T-helper 1 cell treated with Interleukin-12 subunit alpha and Interleukin-12 subunit beta and Interleukin-4 antibody, amounts not matched to agents 30 μg/mL and 1 μg/mL, for 36 hours (primary cell): Measurements from ENCODE around the gene GAS7.

Experiments
- H3K27ac Mint-ChIP-seq: one replicate; pipeline ENCODE4 v1.8.0; 2021; ENCODE audit warnings: mild to moderate bottlenecking, mixed read lengths
- H3K27me3 Mint-ChIP-seq: one replicate; pipeline ENCODE4 v1.8.0; 2021; ENCODE audit warnings: low read depth, mixed read lengths
- H3K36me3 Mint-ChIP-seq: one replicate; pipeline ENCODE4 v1.8.0; 2021; ENCODE audit warnings: low read depth, mixed read lengths
- H3K4me1 Mint-ChIP-seq: one replicate; pipeline ENCODE4 v1.8.0; 2021; ENCODE audit warnings: low read depth, mixed read lengths
- H3K4me3 Mint-ChIP-seq: one replicate; pipeline ENCODE4 v1.8.0; 2021; ENCODE audit warnings: mild to moderate bottlenecking, moderate library complexity, mixed read lengths
- H3K9me3 Mint-ChIP-seq: one replicate; pipeline ENCODE4 v1.8.0; 2021; ENCODE audit warnings: mixed read lengths

The GAS7 gene

DNA sequence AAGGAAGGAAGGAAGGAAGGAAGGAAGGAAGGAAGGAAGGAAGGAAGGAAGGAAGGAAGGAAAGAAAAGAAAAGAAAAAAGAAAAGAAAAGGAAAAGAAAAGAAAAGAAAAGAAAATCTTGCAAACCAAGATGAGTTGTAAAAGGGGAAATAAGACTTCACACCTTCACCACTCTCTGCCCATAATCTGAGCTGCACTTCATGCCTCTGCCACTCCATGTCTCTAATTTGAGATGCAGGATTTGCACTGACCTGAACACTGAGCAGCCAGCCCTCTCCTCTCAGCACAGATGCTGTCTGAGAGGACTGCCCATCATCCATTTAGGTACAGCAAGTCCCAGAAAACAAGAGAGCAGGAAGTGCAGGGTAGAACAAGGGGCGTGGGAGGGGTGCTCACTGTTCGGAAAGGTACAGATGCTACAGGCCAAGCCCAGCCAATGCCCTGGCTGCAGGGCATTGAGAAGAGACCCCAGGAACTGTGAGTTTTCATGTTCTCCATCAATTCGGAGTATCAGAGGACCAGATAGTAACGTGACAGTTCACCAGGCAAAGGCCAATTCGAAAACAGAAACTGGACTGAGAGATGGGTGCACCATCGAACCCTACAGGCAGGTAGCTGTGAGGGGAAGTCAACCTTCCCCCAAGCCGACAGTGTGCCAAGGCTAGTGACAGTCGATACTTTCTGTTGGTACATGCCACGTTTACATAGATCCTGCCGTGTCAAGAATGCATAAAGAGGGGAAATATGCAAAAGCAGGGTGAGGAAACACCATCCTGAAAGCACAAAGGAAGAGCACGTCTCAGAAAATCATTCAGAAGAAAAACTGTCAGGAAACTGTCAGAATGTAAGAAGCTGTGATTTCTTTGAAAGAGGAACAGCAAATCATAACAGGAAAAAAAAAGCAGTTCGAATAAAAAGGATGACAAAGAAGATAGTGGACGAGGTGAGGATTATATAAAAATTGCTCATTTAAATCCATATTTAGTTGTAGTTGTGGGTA is 151.3 kb downstream of the GAS7 start:
- Mint-ChIP-seq H3K36me3 (no peaks in the 10 kb centered on the region), H3K27me3 (no peaks in the 10 kb centered on the region), H3K4me1 (no peaks in the 10 kb centered on the region), H3K27ac (no peak overlapping the region), H3K4me3 (no peak overlapping the region), H3K9me3 (no peaks in the 10 kb centered on the region)

DNA sequence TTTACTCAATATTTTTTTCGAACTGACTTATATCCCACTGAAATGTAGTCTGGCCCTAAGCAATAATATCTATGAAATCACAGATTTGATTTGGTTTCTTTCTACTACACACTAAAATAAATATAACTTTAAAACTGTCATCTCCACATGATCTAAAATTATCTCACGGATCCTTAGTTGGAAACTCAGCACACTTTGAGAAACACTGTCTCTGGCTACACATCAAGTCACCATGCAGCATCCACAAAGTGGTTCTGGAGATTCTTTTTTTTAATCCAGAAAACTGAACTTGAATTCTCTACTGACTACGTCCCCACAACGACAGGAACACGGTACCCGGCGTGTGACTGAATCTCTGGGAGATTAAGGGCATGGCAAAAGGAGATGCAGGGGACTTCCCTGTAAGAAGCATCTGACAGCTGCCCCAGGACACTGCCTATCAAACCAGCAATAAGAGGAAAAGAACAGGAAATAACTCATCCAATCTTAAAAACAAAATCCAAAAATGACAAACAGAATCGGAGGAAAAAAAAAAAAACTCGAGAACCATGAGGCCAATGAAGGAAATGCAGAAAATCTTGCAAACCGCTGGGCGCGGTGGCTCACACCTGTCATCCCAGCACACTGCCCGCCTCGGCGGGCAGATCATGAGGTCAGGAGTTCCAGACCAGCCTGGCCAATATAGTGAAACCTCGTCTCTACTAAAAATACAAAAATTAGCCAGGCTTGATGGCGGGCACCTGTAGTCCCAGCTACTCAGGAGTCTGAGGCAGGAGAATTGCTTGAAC is 152.3 kb downstream of the GAS7 start:
- Mint-ChIP-seq H3K9me3 (no peaks in the 10 kb centered on the region), H3K4me3 (no peak overlapping the region), H3K27ac (no peak overlapping the region), H3K36me3 (no peaks in the 10 kb centered on the region), H3K27me3 (no peaks in the 10 kb centered on the region), H3K4me1 (no peaks in the 10 kb centered on the region)

GRCh38 chr17:10042589-10043244 is 155.7 kb downstream of the GAS7 start:
- H3K36me3 Mint-ChIP-seq: no peaks in the 10 kb centered on the region
- H3K4me1 Mint-ChIP-seq: no peaks in the 10 kb centered on the region
- H3K27me3 Mint-ChIP-seq: no peaks in the 10 kb centered on the region
- no peak overlapping the region for H3K4me3 Mint-ChIP-seq
- H3K9me3 Mint-ChIP-seq: no peaks in the 10 kb centered on the region
- H3K27ac Mint-ChIP-seq: no peak overlapping the region

DNA sequence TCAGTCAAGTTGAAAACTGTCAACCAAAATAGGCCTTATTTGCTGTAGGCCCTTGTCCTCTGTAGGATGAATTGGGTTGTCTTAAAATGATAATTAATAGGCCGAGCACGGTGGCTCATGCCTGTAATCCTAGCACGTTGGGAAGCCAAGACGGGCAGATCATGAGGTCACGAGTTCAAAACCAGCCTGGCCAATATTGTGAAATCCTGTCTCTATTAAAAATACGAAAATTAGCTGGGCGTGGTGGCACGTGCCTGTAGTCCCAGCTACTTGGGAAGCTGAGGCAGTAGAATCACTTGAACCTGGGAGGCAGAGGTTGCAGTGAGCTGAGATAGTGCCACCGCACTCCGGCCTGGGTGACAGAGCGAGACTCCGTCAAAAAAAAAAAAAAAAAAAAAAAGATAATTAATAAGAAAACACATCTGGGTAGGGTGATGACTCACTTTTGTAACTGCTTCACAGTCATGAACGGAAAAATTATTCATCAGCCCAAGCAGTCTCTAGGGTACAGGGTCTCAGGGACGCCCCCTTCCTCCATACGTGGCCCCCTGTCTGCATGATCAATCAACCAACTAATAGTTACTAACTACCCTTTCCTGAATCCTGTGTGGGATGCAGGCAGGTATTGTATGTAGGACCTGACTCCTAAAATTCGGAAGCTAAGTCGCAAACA is 156.4 kb downstream of the GAS7 start:
- H3K27me3 Mint-ChIP-seq: no peaks in the 10 kb centered on the region
- H3K27ac Mint-ChIP-seq: no peak overlapping the region
- H3K9me3 Mint-ChIP-seq: no peaks in the 10 kb centered on the region
- H3K4me3 Mint-ChIP-seq: no peak overlapping the region
- H3K4me1 Mint-ChIP-seq: no peaks in the 10 kb centered on the region
- H3K36me3 Mint-ChIP-seq: no peaks in the 10 kb centered on the region

- Mint-ChIP-seq H3K36me3 (no peaks in the 10 kb centered on the region), H3K4me3 (no peak overlapping the region), H3K27me3 (no peaks in the 10 kb centered on the region), H3K9me3 (no peaks in the 10 kb centered on the region), H3K27ac (no peak overlapping the region), H3K4me1 (no peaks in the 10 kb centered on the region)
Observed at GRCh38 chr17:10041287-10041612, 157.2 kb downstream of the GAS7 start.

DNA sequence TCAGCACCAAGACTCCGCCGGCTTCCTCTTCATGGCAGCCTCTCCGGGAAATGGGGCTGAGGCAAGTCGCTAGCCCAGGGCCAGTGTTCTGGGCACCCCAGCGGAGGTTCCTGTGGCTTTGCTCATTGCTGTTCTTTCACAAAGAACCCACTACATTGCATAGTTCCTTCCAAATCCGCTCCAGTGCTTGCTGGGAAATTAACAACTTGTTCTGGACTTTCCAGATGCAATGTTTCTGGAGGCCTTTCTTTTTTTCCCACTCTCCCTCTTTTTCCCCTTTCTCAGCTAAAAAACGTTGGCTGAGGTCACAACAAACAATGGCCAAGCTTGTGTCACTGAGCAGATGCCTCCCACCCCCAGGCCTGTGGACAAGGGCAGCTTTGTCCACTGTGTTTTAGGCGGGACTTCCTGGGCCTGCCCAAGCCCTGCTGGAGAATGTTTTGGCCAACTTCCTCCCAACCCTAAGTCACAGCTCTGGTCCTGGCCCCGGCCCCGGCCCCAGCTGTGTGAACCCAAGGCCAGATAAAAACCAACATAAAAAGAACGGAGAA is 161.8 kb downstream of the GAS7 start:
- no peak overlapping the region for H3K4me3 Mint-ChIP-seq
- H3K36me3 Mint-ChIP-seq: no peaks in the 10 kb centered on the region
- no peak overlapping the region for H3K27ac Mint-ChIP-seq
- no peaks in the 10 kb centered on the region for H3K27me3 Mint-ChIP-seq
- H3K4me1 Mint-ChIP-seq: no peaks in the 10 kb centered on the region
- H3K9me3 Mint-ChIP-seq: no peaks in the 10 kb centered on the region

DNA sequence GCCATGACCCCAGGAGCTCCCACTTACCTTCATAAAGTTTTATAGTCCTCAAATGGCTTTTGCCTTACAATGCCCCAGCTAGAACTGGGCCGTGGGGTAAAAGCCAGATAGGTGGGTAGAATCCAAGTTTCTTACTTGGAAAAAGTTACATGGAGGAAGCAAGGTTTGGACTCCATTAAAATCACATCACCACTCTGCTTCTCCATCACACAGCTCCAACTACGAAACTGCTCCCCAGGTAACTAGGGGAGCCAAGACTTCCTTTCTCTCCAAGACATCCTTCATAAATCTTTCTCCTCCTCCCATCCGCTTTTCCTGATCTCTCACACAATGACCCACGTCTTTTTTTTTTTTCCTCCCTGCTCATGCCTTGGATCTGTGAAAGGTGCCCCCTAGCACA is 162.5 kb downstream of the GAS7 start:
- Mint-ChIP-seq H3K27ac (no peak overlapping the region), H3K27me3 (no peaks in the 10 kb centered on the region), H3K36me3 (no peaks in the 10 kb centered on the region), H3K9me3 (no peaks in the 10 kb centered on the region), H3K4me1 (no peaks in the 10 kb centered on the region), H3K4me3 (no peak overlapping the region)

DNA sequence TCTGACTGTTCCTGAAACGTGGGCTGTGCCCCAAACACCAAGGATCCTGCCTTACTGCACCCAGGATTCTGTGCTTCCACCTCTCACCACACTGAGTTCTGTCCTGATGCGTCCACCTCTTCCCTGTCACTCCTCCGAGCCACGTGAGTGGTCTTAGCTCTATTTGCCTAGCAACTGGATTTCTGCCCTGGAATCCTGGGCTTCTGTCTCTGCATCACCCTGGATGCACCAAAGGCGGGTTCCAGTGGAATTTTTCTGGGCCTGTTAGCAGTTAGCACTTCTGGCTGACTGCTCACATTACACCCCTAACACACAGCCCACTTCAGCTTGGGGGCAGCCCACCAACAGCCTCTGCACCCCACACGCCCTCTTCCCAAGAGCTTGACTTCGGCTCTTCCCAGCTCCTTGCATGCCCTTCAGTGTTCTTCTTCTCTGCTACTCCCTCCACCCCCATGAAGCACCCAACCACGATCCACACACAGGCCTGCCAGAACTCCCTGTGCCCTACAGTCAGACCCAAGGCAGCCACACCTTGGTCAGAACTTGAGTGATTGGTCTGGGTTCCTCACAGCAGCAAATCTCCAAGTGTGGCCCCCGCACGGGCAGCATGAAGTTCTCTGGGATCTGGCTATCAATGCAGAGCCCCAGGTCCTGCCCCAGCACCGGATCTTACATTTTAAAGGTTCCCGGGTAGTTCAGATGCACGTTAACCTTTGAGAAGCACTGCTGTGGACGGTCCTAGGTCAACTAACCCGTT is 163.5 kb downstream of the GAS7 start:
- Mint-ChIP-seq H3K4me1 (no peaks in the 10 kb centered on the region), H3K27ac (no peak overlapping the region)

DNA sequence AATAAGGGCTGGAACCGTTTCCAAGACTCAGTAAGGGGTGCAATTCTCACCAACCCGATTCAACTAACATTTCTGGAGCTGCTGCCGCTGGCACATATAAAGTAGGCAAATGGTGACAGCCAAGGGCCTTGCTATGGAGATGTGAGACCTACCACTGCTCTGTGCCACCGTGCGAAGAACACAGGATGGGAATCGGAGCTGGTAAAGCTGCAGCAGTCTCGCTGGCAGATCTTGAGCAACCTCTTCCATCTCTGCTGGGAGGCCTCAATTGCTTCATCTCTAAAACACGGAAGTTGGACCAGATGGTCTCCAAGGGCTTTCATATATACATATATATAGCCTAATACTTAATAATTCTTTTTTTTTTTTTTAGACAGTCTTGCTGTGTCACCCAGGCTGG is 164.4 kb downstream of the GAS7 start:
- H3K4me3 Mint-ChIP-seq: no peak overlapping the region
- no peaks in the 10 kb centered on the region for H3K4me1 Mint-ChIP-seq
- H3K27me3 Mint-ChIP-seq: no peaks in the 10 kb centered on the region
- no peak overlapping the region for H3K27ac Mint-ChIP-seq
- no peaks in the 10 kb centered on the region for H3K36me3 Mint-ChIP-seq
- H3K9me3 Mint-ChIP-seq: no peaks in the 10 kb centered on the region

More for the DNA sequence above, 163.5 kb downstream of the GAS7 start:
- no peaks in the 10 kb centered on the region for H3K27me3 Mint-ChIP-seq
- no peaks in the 10 kb centered on the region for H3K36me3 Mint-ChIP-seq
- H3K4me3 Mint-ChIP-seq: no peak overlapping the region
- H3K9me3 Mint-ChIP-seq: no peaks in the 10 kb centered on the region

- H3K4me3 Mint-ChIP-seq: no peak overlapping the region
- H3K4me1 Mint-ChIP-seq: no peaks in the 10 kb centered on the region
- H3K27me3 Mint-ChIP-seq: no peaks in the 10 kb centered on the region
- no peaks in the 10 kb centered on the region for H3K9me3 Mint-ChIP-seq
- H3K27ac Mint-ChIP-seq: no peak overlapping the region
- no peaks in the 10 kb centered on the region for H3K36me3 Mint-ChIP-seq
Observed at GRCh38 chr17:10033449-10033848, 165.0 kb downstream of the GAS7 start.

DNA sequence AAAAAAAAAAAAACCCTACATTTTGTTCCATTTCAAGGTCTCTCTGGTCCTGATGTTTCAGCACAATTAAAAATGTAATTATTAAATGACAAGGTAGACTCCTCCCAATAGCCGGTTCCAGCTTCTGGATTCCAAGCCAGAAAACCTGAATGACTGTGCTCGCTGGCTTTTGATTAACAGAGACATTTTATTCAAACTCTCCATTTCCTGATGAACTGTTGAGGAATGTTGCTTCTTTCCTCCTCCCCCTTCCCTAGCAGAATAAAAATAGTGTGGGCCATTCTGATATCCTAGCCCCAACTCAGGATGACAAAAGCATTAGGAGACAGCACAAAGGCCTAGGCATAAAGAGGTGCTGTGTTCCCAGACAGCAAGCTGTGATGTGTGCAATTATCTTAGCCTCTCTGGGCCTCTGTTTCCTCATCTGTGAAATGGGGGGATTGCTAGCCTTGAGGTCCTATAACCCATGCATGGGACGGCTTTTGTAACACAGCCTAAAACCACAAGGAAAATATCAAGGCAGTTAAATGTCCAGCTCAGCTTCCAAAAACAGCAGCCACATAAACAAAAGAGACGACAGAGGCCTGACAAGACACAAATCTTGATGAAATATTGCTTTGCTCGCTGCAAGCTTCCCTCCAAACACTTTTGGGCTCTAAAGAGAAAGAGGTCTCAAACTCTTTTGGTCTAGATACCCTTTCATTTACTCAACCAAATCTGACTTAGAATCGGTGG is 166.1 kb downstream of the GAS7 start:
- H3K4me3 Mint-ChIP-seq: no peak overlapping the region
- H3K4me1 Mint-ChIP-seq: no peaks in the 10 kb centered on the region
- H3K36me3 Mint-ChIP-seq: no peaks in the 10 kb centered on the region
- no peaks in the 10 kb centered on the region for H3K9me3 Mint-ChIP-seq
- H3K27me3 Mint-ChIP-seq: no peaks in the 10 kb centered on the region
- no peak overlapping the region for H3K27ac Mint-ChIP-seq

GRCh38 chr17:10031606-10032005 is 166.8 kb downstream of the GAS7 start:
- H3K36me3 Mint-ChIP-seq: no peaks in the 10 kb centered on the region
- no peak overlapping the region for H3K27ac Mint-ChIP-seq

DNA sequence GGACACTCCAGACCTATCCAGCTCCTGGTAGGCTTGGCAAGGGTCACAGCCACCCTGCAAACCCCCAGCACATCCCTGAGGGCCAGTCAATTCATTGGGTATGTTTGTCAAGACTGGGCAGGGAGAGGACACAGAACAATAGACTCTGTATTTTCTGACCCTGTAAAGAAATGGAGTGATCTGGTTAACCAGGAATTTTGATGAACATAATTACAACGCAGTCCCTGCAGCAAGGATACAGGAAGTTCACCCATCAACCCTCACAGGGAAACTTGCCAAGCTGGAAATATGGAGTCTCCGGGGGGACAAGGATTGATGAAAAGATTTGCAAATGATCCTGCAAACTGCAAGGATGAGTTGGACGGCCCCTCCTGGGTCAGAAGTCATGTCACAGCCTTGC is 167.3 kb downstream of the GAS7 start:
- no peak overlapping the region for H3K4me3 Mint-ChIP-seq
- no peak overlapping the region for H3K27ac Mint-ChIP-seq
- H3K36me3 Mint-ChIP-seq: no peaks in the 10 kb centered on the region
- no peaks in the 10 kb centered on the region for H3K4me1 Mint-ChIP-seq
- H3K9me3 Mint-ChIP-seq: no peaks in the 10 kb centered on the region
- no peaks in the 10 kb centered on the region for H3K27me3 Mint-ChIP-seq

More at GRCh38 chr17:10031606-10032005, 166.8 kb downstream of the GAS7 start:
- Mint-ChIP-seq H3K27me3 (no peaks in the 10 kb centered on the region), H3K9me3 (no peaks in the 10 kb centered on the region), H3K4me1 (no peaks in the 10 kb centered on the region), H3K4me3 (no peak overlapping the region)
